ENCODE measurements around the gene HTT. TPM values are rescaled to one million over a fixed set of nuclear protein-coding genes. Genes with fewer than 3 reads are reported as not detected.

Gene HTT
- total and polyA plus RNA-seq, 12 donors = 16.1 to 77.1 (median 47.1) TPM

GRCh38 chr4:3035674-3036073, 38.8 kb upstream of the HTT start:
- H3K4me3 ChIP-seq = no peak overlapping the region
- no peaks in the 10 kb centered on the region for H3K9me3 ChIP-seq (replicated peaks in 1 of 3)
- no peaks in the 10 kb centered on the region for H3K36me3 ChIP-seq (replicated peaks in 1 of 2)
- no peaks in the 10 kb centered on the region for H3K27me3 ChIP-seq
- no peak for TF ChIP-seq POLR2A (IDR thresholded peaks at IDR 0.05)
- TF ChIP-seq, protein P1, sequence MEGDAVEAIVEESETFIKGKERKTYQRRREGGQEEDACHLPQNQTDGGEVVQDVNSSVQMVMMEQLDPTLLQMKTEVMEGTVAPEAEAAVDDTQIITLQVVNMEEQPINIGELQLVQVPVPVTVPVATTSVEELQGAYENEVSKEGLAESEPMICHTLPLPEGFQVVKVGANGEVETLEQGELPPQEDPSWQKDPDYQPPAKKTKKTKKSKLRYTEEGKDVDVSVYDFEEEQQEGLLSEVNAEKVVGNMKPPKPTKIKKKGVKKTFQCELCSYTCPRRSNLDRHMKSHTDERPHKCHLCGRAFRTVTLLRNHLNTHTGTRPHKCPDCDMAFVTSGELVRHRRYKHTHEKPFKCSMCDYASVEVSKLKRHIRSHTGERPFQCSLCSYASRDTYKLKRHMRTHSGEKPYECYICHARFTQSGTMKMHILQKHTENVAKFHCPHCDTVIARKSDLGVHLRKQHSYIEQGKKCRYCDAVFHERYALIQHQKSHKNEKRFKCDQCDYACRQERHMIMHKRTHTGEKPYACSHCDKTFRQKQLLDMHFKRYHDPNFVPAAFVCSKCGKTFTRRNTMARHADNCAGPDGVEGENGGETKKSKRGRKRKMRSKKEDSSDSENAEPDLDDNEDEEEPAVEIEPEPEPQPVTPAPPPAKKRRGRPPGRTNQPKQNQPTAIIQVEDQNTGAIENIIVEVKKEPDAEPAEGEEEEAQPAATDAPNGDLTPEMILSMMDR (IDR thresholded peaks at IDR 0.05) = no peak
- intact Hi-C loops (cut with DNase I) = loop anchor here (5.0 to 10.0 kb wide), 2 partner anchors 58 to 271 kb away; no protein-coding TSS in a partner anchor
- peaks cover 0 to 9% of the 10 kb centered on the region in 2 donors for H3K4me1 ChIP-seq (replicated peaks in 1 of 2)
- DNase-seq = no peak
- WGBS, 4 donors = 88 to 95% (median 91%) methylated on average over 6 of the region's 6 CpGs
- H3K27ac ChIP-seq = no peak overlapping the region

DNA sequence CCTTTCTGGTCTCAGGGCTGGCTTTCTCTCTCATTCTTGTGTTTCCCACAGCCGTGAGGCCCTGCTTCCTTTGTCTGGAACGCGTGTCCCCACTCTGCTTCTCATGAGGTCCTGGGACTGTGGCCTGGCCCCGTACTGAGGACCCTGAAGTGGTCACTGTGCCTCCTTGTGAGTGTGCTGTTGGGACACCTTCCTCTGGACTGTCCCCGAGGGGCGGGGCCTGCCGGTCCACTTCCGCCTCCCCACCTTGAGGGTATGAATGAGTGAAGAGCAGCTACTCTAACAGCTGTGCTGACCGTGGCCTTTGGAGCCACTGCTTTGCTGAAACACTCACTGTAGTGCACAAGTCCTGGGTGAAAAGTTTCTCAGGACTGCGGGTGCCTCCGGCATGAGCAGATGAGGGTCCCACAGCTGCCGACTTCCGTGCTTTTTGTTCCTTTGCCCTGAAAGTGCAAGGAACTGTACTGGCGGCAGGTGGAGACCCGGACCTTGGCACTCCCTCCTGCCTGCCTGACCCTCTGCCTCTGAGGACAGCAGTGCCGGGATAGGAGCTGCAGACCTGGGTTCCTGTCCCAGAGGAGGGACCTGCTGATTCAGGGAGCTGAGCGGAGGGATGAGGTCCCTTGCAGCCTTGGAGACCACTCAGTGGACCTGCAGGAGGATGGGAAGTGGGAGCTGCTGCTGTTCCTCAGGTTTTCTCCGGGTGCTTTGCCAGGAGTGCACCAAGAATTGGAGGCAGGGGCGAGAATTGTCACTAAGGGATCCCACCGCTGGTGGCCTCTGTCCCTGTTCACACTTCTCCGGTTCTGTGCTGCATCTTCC, 38.1 kb upstream of the HTT start:
- Histone ChIP-seq H3K4me1 (replicated peaks in 1 of 2) (peaks cover 5 to 15% of the 10 kb centered on the region in 2 donors), H3K36me3 (replicated peaks in 1 of 2) (no peaks in the 10 kb centered on the region), H3K27me3 (no peaks in the 10 kb centered on the region), H3K9me3 (replicated peaks in 1 of 3) (no peaks in the 10 kb centered on the region), H3K4me3 (no peak overlapping the region), H3K27ac (no peak overlapping the region)
- no peak for DNase-seq
- no peak for TF ChIP-seq POLR2A (IDR thresholded peaks at IDR 0.05)
- TF ChIP-seq, protein P1 (IDR thresholded peaks at IDR 0.05) = no peak
- 88 to 93% (median 90%) methylated on average over 11 to 21 of the region's 21 CpGs for WGBS, 4 donors
- intact Hi-C loops (cut with DNase I) = loop anchor here (5.0 to 10.0 kb wide), 2 partner anchors 59 to 272 kb away; no protein-coding TSS in a partner anchor

DNA sequence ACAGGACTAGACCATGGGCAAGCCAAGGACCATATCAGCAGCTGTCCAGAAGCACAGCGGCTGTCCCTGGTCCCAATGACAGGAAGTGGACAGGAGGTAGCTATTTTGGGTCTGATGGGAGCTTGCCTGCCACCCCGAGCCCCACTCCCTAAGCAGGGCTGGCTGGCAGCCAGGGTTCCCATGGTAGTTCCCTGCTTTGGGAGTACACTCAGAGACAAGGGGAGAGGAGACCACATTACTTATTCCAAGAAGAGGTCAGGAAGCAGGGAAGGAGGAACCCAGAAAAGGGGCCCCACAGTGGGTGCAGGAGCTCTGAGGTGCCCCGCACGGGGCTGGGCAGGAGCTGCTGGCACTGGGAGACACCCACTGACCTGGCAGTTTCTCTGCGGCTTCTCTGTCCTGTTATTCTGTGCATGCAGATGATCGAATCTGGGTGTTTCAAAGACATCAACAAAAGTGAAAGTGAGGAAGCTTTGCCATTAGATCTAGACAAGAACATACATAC, 36.5 kb upstream of the HTT start:
- Histone ChIP-seq H3K36me3 (replicated peaks in 1 of 2) (no peaks in the 10 kb centered on the region), H3K4me1 (replicated peaks in 1 of 2) (peaks cover 10 to 24% of the 10 kb centered on the region in 2 donors), H3K27me3 (no peaks in the 10 kb centered on the region), H3K9me3 (replicated peaks in 1 of 3) (no peaks in the 10 kb centered on the region), H3K4me3 (peak overlapping the region in 1 of 4 donors; percentile 18), H3K27ac (no peak overlapping the region)
- WGBS, 4 donors = 27 to 53% (median 44%) methylated on average over 4 to 6 of the region's 6 CpGs
- intact Hi-C loops (cut with DNase I) = loop anchor here (5.0 to 10.0 kb wide), 2 partner anchors 61 to 273 kb away; no protein-coding TSS in a partner anchor
- DNase-seq = peak in 2 of 7 donors; percentile 13 to 14
- TF ChIP-seq POLR2A (IDR thresholded peaks at IDR 0.05) = no peak
- TF ChIP-seq, protein P1 (IDR thresholded peaks at IDR 0.05) = no peak

- Histone ChIP-seq H3K36me3 (replicated peaks in 1 of 2) (no peaks in the 10 kb centered on the region), H3K27ac (no peak overlapping the region), H3K4me3 (no peak overlapping the region), H3K4me1 (replicated peaks in 1 of 2) (peaks cover 10 to 24% of the 10 kb centered on the region in 2 donors), H3K27me3 (no peaks in the 10 kb centered on the region), H3K9me3 (replicated peaks in 1 of 3) (no peaks in the 10 kb centered on the region)
- intact Hi-C loops (cut with DNase I) = loop anchor here (5.0 to 10.0 kb wide), 2 partner anchors 63 to 275 kb away; no protein-coding TSS in a partner anchor
- TF ChIP-seq POLR2A (IDR thresholded peaks at IDR 0.05) = no peak
- TF ChIP-seq, protein P1 (IDR thresholded peaks at IDR 0.05) = no peak
- DNase-seq = no peak
- WGBS, 4 donors = 79 to 89% (median 82%) methylated on average over 8 of the region's 8 CpGs
These were observed 34.6 kb upstream of the HTT start for GRCh38 chr4:3039706-3040366.

Data from adrenal gland (tissue), 12 donors.